Esophagus (tissue), 2 donors: ENCODE data around the gene DENND5A. TPM values are rescaled to one million over a fixed set of nuclear protein-coding genes. Genes with fewer than 3 reads are reported as not detected.

ENCODE experiments used
- H3K27ac ChIP-seq, 2 donors: one replicate each; pipeline ENCODE4 v1.5.1; 2013; ENCODE audit warnings: low read depth in 2 of 2, mild to moderate bottlenecking in 2 of 2, inconsistent platforms in 1 of 2, low read length in 1 of 2, moderate library complexity in 1 of 2
- H3K27me3 ChIP-seq, 2 donors: one replicate each; pipeline ENCODE4 v1.6.1; 2013; ENCODE audit warnings: low read length in 2 of 2, control low read depth in 1 of 2, mild to moderate bottlenecking in 1 of 2; ENCODE audit not compliant: insufficient read depth in 2 of 2, control insufficient read depth in 1 of 2
- H3K36me3 ChIP-seq, 2 donors: one replicate each; pipeline ENCODE4 v1.6.1; 2013; ENCODE audit warnings: low read length in 1 of 2; ENCODE audit not compliant: control insufficient read depth in 2 of 2, insufficient read depth in 2 of 2
- H3K4me1 ChIP-seq, 2 donors: one replicate each; pipeline ENCODE4 v1.6.1; 2013; ENCODE audit warnings: low read length in 1 of 2; ENCODE audit not compliant: control insufficient read depth in 2 of 2, insufficient read depth in 2 of 2
- H3K4me3 ChIP-seq, 2 donors: one replicate each; pipeline ENCODE4 v1.5.1; 2013; ENCODE audit warnings: low read length in 2 of 2, mild to moderate bottlenecking in 2 of 2, low read depth in 1 of 2, moderate library complexity in 1 of 2
- H3K9me3 ChIP-seq, 2 donors: one replicate each; pipeline ENCODE4 v1.6.1; 2013; ENCODE audit warnings: mild to moderate bottlenecking in 2 of 2, low read depth in 1 of 2, low read length in 1 of 2, moderate library complexity in 1 of 2; ENCODE audit not compliant: control insufficient read depth in 2 of 2, insufficient read depth in 1 of 2
- WGBS, 2 donors: extraction: QIAGEN DNeasy Blood & Tissue Kit; methylation state at CpG; one replicate each; pipeline ENCODE4 v1.1.7; 2013; 5-methylcytosine and 5-hydroxymethylcytosine counted together
- polyA plus RNA-seq, 2 donors: library from polyadenylated mRNA; stranded (reverse); fragments of 200-250 nt; gene quantifications; one replicate each; pipeline ENCODE4 v1.2.3, GENCODE V29; 2013
- donor health status: healthy with polysubstance abuse.
- donor health status: Bipolar disorder and iron deficiency.

Gene DENND5A
- polyA plus RNA-seq, 2 donors = 6.9 to 15.4 TPM

DNA sequence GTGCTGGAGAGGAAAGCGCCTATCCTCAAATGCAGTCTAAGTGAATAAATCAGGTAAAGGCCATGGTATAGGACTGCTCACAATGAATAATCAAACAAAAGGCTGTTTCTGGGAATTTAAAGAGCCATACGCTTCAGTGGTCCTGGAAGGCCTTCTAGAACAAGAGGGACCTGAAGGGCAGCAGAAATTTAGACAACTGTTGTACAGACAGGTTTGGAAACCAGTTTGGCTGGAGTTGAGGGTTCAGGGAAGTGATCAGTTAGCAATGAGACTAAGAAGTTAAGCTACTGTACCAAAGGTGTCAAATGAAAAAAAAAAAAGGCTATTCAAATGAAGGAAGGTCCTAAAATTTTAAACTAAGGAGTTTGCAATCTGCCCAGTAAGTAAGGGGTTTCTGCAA is 117.1 kb downstream of the DENND5A start:
- Histone ChIP-seq H3K27me3 (no peaks in the 10 kb centered on the region), H3K36me3 (peaks cover 13 to 16% of the 10 kb centered on the region in 2 donors), H3K4me1 (peaks cover 0 to 2% of the 10 kb centered on the region in 2 donors), H3K4me3 (no peak overlapping the region), H3K27ac (peak overlapping the region in 1 of 2 donors; percentile 26), H3K9me3 (peaks cover 3 to 9% of the 10 kb centered on the region in 2 donors)
- 82 to 88% methylated on average over 2 of the region's 2 CpGs for WGBS, 2 donors

DNA sequence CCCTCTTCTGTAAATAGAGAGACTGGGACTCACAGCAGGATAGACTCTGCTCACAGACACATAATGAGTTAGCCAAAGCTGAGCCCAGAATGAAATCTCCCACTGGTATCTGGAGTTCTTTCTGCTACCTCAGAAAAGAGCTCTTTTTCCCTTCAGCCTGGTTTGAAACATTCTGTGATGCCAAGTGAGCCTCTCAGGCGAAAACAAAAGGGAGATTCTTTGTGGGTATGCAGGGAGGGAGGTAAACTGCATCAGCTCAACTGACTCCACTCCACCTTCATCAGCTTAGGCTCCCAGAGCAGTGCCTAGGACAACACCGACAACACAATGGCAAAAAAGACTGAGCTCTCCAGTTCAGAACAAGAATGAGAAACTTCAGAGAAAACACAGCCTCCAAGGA is 118.7 kb downstream of the DENND5A start:
- WGBS, 2 donors = 92 to 96% methylated on average over 2 of the region's 2 CpGs
- peaks cover 16 to 22% of the 10 kb centered on the region in 2 donors for H3K36me3 ChIP-seq

DNA sequence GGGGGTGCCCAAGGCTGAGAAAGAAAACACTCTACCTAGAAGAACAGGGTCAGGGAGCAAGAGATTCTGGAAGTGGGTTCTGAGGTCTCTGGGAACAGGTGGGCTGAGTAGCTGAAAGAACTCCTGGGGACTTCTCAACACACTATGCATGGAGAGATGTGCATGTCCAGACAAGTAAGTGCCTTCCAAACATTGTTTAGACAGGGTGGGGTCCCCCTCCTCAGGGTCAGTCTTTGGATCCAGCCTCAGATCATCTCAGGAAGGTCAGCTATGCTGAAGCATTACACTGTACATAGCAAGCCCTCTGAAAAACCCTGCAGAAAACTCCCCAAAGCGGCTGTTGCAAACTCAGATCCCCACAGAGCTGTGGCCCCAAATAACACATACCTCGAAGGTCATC is 119.9 kb downstream of the DENND5A start:
- H3K27me3 ChIP-seq = no peaks in the 10 kb centered on the region
- peaks cover 0 to 2% of the 10 kb centered on the region in 2 donors for H3K4me1 ChIP-seq
- H3K4me3 ChIP-seq = no peak overlapping the region
- peaks cover 16 to 22% of the 10 kb centered on the region in 2 donors for H3K36me3 ChIP-seq
- 93 to 96% methylated on average over 2 of the region's 2 CpGs for WGBS, 2 donors
- H3K27ac ChIP-seq = no peak overlapping the region
- H3K9me3 ChIP-seq = peaks cover 3 to 9% of the 10 kb centered on the region in 2 donors

More for the DNA sequence above, 118.7 kb downstream of the DENND5A start:
- no peak overlapping the region for H3K4me3 ChIP-seq
- H3K27me3 ChIP-seq = no peaks in the 10 kb centered on the region
- H3K9me3 ChIP-seq = peaks cover 3 to 9% of the 10 kb centered on the region in 2 donors
- H3K27ac ChIP-seq = no peak overlapping the region
- peaks cover 0 to 2% of the 10 kb centered on the region in 2 donors for H3K4me1 ChIP-seq

DNA sequence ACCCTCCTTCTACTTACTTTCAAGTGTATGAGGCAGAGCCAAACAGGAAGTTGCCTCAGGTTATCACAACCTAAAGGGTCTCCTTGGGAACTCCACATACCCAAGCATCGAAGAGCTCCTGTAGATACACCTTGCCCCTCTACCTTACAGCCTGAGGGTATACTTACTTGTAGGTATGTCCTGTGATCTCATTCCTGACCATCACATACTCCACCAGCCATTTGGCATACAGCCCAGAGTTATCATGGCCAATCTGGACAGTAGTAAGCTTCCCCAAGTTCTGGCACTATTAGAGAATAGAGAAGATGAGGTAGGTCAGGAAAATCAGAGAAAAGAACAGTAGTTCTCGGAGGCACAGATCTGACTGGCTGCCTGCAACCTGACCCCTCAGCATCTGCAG is 120.3 kb downstream of the DENND5A start:
- no peak overlapping the region for H3K4me3 ChIP-seq
- no peaks in the 10 kb centered on the region for H3K27me3 ChIP-seq
- H3K4me1 ChIP-seq = peaks cover 0 to 3% of the 10 kb centered on the region in 2 donors
- H3K36me3 ChIP-seq = peaks cover 14 to 22% of the 10 kb centered on the region in 2 donors
- H3K9me3 ChIP-seq = peaks cover 3 to 9% of the 10 kb centered on the region in 2 donors
- WGBS, 2 donors = 94 to 97% methylated on average over 2 of the region's 2 CpGs
- no peak overlapping the region for H3K27ac ChIP-seq

DNA sequence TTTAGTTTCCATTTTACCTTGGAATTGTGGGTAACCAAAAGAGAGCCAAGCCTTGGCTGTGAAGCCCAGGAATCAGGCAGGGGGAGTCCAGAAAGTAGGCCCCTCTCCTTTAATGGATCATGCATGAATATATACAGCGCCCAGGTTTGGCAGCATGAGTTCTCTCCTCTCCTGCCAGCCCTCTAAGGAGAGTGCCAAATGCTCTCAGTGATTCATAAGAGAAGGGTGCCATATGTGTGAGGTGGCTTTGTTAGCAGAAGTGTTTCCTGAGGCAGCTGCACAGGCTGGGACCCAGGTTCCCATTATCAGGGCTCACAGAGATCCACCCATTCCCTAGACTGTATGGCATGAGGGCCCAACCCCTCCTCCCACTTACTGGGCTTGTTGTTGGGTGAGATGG is 121.4 kb downstream of the DENND5A start:
- peaks cover 13 to 22% of the 10 kb centered on the region in 2 donors for H3K36me3 ChIP-seq
- no peak overlapping the region for H3K4me3 ChIP-seq
- WGBS, 2 donors = 55 to 71% methylated on average over 1 of the region's 1 CpG
- H3K27ac ChIP-seq = no peak overlapping the region
- no peaks in the 10 kb centered on the region for H3K27me3 ChIP-seq
- peaks cover 0 to 8% of the 10 kb centered on the region in 2 donors for H3K4me1 ChIP-seq
- H3K9me3 ChIP-seq = peaks cover 3 to 9% of the 10 kb centered on the region in 2 donors

DNA sequence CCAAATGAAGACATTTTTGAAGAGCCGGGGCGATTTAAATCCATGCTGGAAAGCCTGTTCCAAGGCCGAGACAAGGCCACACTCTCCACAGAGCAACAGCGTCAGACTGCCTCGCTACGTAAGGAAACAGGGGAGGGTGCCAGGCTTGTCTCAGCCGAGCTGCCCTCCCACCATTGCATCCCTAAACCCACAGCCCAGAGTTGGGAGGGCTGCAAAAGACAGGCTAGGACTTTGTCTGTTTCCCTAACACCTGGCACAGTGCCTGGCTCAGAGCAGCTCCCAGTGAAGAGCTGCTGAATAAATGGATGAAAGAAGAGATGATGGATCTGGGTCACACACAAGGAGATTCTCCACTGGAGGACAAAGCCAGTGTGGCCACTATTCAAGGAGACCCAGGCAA is 122.4 kb downstream of the DENND5A start:
- 90 to 92% methylated on average over 7 of the region's 7 CpGs for WGBS, 2 donors
- no peak overlapping the region for H3K27ac ChIP-seq
- H3K4me1 ChIP-seq = peaks cover 0 to 17% of the 10 kb centered on the region in 2 donors
- no peaks in the 10 kb centered on the region for H3K27me3 ChIP-seq
- peaks cover 16 to 22% of the 10 kb centered on the region in 2 donors for H3K36me3 ChIP-seq
- H3K4me3 ChIP-seq = no peak overlapping the region
- H3K9me3 ChIP-seq = peaks cover 3 to 9% of the 10 kb centered on the region in 2 donors

DNA sequence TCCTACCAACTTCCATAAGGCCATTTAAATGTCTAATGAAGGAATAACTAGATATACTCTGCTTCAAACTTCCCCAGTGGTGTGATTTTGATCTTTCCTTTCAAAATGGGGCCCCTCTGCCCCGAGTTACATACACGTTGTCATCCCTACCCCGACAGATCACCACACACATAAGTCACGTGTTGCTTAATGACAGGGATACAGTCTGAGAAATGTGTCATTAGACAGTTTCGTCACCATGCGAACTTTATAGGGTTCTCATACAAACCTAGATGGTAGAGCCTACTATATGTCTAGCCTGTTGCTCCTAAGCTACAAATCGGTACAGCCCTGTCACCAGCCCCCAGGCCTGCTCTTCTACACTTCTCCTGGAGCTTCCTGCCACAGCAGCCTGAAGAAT is 124.0 kb downstream of the DENND5A start:
- Histone ChIP-seq H3K36me3 (peaks cover 14 to 16% of the 10 kb centered on the region in 2 donors), H3K4me3 (no peak overlapping the region), H3K9me3 (peaks cover 3 to 9% of the 10 kb centered on the region in 2 donors), H3K27me3 (no peaks in the 10 kb centered on the region), H3K27ac (no peak overlapping the region), H3K4me1 (peaks cover 0 to 18% of the 10 kb centered on the region in 2 donors)
- WGBS, 2 donors = 87 to 94% methylated on average over 7 of the region's 7 CpGs

DNA sequence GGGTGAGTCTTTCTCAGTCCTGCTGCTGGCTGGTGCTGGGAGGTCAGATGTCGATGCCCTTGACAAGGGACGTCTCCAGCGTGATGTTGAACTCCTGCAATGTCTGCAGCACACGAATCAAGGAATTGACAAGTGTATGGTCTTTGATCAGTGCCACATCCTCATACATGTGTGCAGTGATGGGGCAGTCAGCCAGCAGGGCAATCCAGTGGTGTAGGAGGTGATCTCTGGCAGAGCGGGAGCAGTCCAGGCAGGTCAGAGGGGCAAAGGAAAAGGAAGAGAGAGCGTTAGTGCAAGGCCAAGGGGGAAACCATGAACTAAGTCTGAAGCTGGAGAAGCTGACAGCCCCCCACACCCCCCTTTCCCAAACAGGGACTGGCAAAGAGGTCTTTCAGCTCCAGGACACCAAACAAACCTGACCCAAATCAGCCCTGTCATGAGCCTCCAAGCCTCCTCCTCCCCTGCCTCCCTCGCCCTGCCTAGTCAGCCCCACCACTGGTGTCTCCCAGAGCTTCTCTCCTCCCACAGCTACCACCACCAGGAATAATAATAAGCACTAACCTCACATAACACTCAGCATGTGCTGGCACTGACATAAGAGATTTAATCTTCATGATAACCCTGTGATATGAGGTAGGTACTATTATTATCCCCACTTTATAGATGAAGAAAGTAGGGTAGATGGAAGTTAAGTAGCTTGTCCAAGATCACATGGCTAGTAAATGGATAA is 125.4 kb downstream of the DENND5A start:
- no peaks in the 10 kb centered on the region for H3K27me3 ChIP-seq
- peaks cover 14 to 15% of the 10 kb centered on the region in 2 donors for H3K36me3 ChIP-seq
- no peak overlapping the region for H3K4me3 ChIP-seq
- H3K4me1 ChIP-seq = peaks cover 0 to 18% of the 10 kb centered on the region in 2 donors
- peaks cover 3 to 9% of the 10 kb centered on the region in 2 donors for H3K9me3 ChIP-seq
- peak overlapping the region; percentile 69 to 78 for H3K27ac ChIP-seq
- WGBS, 2 donors = 60 to 61% methylated on average over 6 to 7 of the region's 7 CpGs

DNA sequence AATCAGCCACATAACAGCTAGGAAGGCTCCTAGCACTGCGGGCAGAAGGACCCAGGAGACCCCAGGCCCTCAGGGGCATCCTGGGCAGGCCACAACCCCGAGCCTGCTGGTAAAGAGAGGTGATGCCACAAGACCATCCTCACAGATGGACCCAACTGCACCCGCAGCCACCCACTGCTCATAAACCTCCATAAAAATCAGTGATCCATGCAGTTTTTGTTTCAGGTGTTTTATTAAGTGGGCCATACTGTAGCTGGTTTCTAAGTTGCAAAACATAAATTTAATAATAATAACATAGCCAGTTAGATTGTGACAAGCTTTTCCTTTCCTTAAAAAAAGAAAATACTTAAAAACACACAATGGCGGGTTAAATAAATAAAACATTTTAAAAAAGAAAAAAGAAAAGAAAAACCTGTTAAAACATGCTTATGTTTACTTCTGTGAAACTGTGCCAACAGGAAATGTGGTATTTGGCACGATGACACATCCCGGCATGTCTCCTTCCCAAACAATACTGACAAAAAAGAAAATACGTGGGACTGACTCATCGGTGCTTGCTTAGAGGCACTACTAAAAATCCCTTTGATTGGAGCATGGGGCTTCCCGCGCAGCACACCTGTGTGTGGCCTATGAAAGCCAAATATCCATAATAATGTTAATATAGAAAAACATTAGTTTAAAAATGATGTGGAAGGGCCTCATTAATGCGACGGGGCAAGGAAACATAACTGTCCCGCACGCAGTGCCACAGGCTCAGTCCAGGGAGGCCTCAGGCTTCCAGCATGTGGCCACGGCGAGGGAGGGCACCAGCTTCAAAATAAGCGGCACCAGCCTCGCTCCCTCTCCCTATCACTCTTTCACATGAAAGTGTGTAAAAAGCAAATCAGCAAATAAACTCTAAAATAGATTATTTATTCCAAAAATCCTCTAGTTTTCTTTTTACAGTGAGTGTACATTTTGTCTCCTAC is 126.3 kb downstream of the DENND5A start:
- Histone ChIP-seq H3K27ac (peak overlapping the region; percentile 69 to 78), H3K9me3 (peaks cover 3 to 6% of the 10 kb centered on the region in 2 donors), H3K4me1 (peaks cover 0 to 18% of the 10 kb centered on the region in 2 donors), H3K27me3 (no peaks in the 10 kb centered on the region), H3K36me3 (peaks cover 11 to 13% of the 10 kb centered on the region in 2 donors), H3K4me3 (no peak overlapping the region)
- 43 to 45% methylated on average over 18 of the region's 18 CpGs for WGBS, 2 donors
